SK-N-DZ (cell line): ENCODE data around the gene JSRP1. TPM values are rescaled to one million over a fixed set of nuclear protein-coding genes. Genes with fewer than 3 reads are reported as not detected.
A peak's percentile ranks its signal among the peaks of the same experiment; 100 is the strongest.

ENCODE experiments used
- DNase-seq: peaks from one replicate; pipeline ENCODE4 v3.0.0-alpha.2; 2015; ENCODE audit warnings: low spot score
- polyA plus RNA-seq, 2 experiments: library from polyadenylated mRNA; depleted of rRNA; stranded (reverse); fragments of >200 nt; gene quantifications; 2 replicates each; pipeline ENCODE4 v1.2.3, GENCODE V29; 2014

The JSRP1 gene, protein sequence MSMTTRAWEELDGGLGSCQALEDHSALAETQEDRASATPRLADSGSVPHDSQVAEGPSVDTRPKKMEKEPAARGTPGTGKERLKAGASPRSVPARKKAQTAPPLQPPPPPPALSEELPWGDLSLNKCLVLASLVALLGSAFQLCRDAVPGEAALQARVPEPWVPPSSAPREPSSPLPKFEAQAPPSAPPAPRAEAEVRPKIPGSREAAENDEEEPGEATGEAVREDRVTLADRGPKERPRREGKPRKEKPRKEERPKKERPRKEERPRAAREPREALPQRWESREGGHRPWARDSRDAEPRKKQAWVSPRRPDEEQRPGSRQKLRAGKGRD
- 8.7 and 19.3 TPM in 2 replicates for polyA plus RNA-seq (2014; cell fraction: cytosol; rRNA removed)
- 9.6 and 14.3 TPM in 2 replicates for polyA plus RNA-seq (2014; cell fraction: nucleus; rRNA removed)

DNA sequence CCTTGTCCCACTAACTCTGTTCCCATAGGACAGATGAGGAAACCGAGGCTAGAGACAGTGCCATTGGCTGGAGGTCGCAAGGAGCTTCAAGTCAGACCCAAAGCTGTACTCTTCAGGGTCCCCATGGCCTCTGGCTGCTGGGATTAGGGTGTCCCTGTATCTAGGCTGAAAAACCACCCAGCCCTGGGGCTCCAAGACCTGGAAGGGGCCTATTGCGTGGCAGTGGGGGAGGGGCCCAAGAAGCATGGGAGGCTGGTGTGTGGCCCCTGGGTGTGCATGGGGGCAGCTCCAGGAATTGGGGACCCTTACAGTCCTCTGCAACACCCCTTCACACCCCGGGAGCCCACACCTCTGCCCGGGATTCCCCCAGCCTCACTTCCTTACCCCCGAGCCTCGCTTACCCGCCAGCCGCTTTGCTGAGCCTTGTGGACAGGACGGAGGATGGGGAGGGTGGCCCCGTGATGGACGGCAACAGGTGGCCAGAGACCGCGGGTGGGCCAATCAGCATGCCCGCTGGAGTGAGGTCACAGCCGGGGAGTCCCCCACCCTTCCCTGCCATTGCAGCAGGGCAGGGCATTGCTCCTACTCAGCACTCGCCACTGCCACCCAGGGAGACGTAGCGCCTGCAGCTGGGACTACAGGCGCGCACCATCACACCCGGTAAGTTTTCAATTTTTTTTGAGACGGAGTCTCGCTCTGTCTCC lies at the start of gene JSRP1:
TSS of gene JSRP1 (minus strand) at position 436 of the 704 bp plus-strand sequence. CDS start 1,103 bp downstream, outside the sequence.
- peak; percentile 79 for DNase-seq

DNA sequence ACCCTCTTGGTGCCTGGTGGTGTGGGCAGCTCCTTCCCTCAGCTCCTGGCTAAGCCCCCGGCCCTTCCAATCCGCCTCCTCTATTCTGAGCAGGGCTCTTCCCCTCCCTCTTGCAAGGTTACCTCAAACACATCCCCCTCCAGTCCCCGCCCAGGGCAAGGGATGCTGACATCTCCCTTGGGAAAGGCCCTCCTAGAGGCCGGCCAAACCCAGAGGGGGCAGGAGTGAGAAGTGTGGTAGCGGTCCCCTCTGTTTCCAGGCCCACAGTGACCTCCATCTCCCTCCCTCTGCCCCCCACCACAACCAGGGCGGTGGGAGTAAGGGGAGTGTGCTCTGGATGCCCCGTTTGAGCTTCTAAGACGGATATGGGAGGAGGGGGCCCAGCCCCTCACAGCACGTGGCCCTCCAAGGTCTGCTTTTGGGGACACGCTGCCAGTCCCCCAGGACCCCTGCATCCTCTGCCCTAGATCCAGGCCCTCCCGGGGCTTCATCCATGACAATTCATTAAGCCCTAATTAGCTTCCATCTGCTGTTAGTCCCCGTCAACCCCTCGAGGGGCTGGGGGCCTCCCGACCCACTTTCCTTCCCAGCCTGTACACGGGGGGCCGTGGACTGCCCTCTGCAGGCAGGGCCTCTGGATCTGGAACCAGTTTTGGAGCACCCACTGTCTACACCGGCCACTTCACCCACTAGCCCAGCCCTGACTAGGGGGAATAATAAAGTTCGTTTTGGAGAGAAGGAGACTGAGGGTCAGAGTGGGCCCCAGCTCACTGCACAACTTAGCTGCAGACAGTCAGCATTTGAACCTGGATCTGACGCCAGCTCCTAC lies 49.4 kb upstream of the JSRP1 start:
- DNase-seq = no peak

DNA sequence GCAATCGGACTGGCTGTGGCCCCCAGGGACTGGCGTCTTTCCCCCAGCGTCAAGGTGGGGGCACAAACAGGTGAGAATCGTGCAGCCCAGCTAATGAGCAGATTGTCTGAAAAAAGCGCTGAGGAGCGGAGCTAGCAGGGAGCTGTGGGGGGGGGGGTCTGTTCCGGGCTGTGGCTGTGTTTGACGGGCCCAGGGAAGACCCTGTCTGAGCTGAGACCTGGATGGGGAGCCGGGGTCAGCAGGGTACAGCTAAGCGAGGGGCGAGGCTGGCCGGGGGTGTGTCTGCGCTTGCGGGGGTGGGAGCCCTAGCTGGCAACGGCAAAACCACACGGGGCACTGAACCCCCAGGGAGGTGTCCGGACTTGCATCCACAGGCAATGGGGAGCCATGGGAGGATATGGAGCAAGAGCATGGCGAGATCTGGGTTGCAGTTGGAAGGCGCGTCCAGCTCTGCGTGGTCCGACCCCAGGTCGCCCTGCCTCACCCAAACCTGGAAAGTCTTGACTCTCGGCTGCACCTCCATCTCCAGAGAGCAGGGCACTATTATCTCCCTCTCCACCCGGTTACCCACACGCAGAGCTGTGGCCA lies 47.1 kb upstream of the JSRP1 start:
- DNase-seq = no peak

DNA sequence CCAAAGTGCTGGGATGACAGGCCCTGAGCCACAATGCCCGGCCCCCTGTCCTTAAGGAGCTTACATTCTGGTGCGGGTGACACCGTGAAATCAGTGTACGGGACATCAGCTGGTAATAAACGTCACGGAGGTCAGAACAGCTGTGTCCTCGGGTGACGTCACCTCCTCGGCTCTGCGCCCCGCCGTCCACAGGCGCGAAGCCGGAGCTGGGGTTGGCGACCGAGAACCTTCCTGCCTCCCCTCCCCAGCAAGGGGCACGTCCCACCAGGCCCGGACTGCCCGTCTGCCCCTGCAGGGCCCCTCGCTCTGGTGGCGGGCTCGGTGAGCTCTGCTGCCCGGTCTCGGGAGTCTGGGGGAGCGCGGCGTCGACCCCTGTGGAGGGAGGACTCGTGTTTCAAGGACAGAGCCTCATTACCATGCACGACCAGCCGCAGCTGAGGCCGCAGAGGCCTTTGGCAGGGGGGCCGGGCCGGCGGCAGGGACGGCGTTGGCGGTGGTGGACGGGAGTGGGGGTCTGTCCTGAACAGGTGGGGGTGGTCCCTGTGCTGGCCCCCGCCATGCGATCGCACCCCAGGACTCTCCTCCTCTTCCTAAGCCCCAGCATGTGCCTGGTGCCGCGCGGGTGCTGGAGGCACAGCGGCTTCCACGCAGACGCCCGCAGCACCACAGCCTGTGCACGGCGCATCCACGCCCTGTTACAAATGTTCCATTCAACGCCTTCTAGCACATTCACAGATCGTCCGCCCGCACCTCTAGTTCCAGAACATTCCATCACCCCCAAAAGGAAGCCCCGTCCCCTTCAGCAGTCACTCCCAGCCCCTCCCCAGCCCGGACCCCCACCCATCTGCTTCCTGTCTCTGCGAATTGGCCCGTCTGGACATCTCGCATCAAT lies 46.3 kb upstream of the JSRP1 start:
- no peak for DNase-seq

DNA sequence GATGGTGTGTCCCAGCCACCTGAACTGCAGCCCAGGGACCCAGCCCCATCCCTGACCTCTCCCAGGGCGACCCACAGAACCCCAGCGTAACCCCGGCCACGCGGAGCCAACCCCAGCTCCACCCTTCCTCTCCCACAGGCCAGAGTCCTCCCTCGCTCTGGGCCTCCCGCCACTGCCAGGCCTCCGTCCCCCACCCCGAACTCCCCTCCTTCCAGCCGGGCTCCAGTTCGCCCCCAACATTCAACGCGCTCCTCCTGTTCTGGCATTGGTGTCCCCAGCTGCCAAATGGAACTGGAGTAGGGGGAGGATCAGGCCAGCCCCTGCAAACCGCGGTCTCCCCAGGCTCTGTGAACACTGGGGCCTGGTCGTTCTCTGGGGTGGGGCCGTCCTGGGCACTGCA lies 44.3 kb upstream of the JSRP1 start:
- DNase-seq = no peak

GRCh38 chr19:2296141-2296540 lies 39.9 kb upstream of the JSRP1 start:
- DNase-seq = no peak

GRCh38 chr19:2294687-2295335 lies 38.6 kb upstream of the JSRP1 start:
- peak; percentile 96 for DNase-seq

DNA sequence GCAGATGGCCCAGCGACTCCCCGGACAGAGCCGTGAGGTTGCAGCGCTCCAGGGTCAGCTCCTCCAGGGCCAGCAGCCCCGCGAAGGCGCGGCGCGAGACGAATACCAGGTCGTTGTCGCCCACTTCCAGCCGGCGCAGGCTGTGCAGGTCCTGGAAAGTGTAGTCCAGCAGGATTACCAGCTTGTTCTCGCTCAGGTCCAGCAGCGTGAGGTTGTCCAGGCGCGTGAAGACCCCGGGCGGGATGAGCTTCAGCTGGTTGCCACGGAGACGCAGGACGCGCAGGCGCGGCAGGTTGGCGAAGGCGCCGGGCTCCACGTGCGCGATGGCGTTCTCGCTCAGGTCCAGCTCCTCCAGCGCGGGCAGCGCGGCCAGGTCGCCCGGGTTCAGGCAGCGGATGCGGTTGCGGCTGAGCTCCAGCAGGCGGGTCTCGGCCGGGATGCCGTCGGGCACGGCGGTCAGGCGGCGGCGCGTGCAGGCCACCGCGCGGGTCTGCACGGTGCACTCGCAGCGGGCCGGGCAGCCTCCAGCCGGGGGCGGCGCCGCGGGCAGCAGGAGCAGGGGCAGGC lies 35.1 kb upstream of the JSRP1 start:
- DNase-seq = peak; percentile 64

DNA sequence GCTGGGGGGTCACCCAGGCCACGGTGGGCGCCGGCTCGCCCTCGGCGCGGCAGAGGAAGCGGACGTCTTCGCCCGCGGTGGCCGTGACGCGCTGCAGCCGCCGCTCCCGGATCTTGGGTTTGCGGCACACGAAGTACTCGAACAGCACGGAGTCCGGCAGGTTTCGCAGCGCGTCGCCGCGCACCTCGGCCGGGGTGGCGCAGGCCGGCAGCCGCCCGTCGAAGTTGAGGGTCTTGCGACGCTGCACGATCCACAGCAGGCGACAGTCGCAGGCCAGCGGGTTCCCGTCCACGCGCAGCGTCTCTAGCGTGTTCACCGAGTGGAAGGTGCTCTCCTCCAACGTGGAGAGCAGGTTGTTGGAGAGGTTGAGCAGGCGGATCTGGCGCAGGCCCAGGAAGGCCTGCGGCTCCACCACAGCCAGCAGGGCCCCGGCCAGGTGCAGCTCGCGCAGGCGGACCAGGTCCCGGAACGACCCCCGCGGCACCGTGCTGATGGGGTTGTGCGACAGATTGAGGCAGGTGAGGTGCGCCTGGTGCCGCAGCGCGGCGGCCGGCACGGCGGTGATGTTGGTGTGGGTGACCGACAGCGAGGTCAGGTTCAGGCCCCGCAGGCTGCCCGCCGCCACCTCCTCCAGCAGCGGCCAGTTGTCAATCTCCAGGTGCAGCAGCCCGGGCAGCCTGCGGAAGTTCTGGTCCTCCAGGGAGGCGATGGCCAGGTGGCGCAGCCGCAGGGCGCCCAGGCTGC lies 34.4 kb upstream of the JSRP1 start:
- no peak for DNase-seq

DNA sequence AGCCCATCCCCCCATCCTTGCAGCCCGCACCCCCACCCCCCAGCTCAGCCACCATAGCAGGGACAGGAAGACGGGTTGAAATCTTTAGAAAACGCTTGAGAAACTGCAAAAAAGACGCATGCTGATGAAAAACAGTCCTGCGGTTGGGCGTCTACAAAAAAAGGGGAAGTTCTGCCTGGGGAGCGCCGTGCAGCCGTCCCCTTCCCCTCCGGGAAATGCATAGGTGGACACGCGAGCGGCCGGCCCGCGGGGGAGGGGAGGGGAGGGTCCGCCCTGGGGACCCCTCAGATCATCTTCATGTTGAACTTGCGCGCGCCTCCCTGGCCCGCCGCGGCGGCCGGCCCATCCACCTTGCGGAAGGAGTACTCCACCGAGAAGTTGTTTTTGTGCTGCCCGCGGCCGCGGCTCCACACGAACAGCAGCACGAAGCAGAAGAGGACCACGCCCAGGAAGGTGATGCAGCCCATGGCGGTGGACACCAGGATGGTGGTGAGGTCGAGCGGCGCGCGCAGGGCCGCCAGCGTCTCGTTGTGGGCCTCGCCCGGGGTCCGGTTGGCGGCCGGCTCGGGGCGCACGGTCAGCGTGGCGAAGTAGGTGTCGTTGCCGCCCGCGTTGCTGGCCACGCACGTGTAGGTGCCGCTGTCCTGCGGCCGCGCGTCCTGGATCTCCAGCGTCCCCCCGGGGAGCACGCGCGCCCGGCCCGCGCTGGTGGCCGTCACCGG lies 33.7 kb upstream of the JSRP1 start:
- DNase-seq = no peak

- no peak for DNase-seq
Observed at GRCh38 chr19:2288818-2289713, 32.8 kb upstream of the JSRP1 start.

DNA sequence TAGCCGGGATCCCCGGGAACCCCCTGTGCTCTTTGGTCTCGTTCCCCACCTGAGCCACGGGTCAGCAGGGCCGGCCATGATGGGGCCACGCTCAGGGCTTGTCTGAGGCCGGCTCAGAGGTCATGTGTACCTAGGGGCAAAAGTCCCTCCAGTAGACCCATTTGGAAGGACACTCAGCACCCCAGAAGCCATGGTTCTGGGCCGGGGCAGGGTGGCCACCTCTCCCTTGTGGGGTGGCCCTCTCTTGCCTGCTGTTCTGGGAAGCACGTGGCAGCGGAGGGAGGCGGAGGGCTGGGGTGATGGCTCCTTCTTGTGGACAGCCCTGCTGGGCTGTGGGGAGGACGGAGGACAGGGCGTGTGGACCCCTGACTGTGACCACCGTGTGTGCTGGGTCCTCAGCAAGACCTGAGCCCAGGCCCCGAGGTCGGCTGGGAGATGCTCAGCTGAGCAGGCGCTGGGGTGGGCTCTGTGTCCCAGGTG lies 32.2 kb upstream of the JSRP1 start:
- no peak for DNase-seq

- no peak for DNase-seq
Observed at GRCh38 chr19:2287585-2288337, 31.5 kb upstream of the JSRP1 start.

DNA sequence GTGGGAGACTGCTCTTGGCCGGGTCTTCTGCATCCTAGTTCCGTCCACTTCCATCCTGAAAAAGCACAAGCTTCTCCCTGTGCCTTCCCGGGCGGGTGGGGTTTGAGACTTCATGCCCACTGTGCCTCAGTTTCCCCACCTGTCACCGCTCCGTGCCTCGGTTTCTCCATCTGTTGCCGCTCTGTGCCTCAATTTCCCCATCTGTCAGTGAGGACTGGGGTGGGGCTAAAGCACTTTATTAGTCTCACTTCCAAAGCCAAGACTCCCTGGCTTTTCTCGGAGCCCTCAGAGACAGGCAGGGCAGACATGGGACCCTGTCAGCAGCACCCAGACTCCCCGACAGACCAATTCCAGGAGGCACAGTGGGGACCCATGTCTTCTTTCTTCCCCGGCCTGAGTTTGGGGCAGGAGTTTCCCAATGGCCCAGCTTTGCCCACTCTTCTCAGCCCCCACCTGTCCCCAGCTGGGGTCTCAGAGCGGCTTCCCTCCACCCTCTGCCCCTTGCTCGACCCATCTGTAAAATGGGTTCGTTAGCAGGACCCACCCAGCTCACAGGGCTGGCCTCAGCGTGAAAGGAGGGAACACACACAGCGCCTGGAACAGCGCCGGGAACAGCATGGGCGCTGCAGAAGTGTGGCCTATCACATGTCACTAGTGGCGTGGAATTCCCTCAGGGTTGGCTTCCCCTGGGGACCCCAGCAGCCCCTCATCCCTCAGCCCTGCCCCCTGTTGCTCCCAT lies 30.4 kb upstream of the JSRP1 start:
- DNase-seq = no peak

- DNase-seq = no peak
Observed at GRCh38 chr19:2283835-2284507, 27.8 kb upstream of the JSRP1 start.
